HCEC 1CT (cell line): ENCODE measurements around the gene CXXC5.
"Not testable (repeated sequence)": the region's sequence is repeated elsewhere in the genome, so short reads cannot be mapped to it uniquely, and the experiment has no call there.

Source experiments
- DNase-seq: peaks from one replicate; pipeline ENCODE4 v3.0.0-alpha.2; 2017

Gene CXXC5

DNA sequence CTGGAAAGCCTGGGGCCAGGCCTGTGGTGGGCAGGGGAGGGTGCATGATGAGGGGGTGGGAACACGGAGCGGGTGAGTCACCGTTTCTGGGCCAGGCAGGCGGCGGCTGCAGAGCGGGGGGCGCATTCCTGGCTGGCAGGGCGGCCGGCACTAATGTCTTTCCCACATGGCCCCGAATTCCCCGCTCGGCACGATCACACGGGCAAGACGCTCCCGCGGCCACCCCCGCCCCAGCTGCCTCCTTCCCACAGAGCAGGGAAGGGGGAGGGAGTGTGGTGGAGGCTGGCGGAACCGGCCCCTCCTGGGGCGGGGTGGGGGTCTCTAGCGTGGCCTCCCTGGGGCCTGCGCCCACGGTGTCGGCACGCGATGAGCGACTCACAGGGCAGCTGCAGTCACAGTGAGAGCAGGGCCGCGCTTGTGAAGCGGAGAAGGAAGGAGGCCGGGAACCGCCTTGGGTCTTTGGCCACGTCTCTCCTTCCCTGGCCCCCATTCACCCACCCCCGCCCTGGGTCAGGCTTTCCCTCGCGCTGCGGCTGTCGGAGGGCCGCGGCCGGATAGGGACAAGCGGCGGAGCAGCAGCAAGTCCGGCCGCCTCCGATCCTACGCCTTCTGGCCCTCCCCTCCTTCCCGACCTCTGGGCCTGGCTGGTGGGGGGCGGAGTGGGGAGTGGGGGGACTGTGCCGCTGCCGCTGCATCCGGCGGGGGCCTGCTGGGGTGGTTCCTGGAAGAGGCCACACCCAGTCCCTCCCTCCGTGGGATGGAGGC is 48.9 kb downstream of the CXXC5 start:
- peak; percentile 51 for DNase-seq

DNA sequence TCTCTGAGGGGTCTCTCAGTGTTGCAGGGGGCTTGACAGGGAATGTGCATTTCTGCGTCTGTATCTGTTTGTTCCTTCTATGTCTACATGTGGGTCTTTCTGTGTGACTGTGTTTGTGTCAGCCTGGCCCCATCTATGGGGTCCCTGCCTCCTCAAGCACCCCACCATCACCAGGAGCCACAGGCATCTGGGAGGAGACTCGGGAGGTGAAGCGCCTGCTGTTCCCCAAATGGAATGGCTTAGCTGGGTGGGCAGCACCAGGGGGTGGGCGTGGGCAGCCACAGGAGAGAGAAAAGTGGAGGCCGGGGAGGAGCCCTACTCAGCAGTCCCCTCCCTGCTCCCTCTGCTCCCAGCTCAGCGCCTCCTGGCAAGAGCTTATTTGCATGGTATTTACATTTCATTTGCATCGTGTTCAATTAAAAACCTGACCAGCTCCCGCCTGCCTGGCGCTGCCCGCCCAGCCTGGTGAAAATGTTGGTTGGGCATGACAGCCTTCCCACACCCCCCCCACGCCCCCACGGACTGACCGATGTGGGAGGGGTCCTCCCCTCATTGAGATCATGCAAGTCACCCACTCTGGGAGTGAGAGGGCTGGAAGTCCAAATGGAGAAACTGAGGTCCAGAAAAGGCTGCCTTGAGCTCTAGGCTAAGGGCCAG is 50.5 kb downstream of the CXXC5 start:
- DNase-seq, result peak; percentile 40

DNA sequence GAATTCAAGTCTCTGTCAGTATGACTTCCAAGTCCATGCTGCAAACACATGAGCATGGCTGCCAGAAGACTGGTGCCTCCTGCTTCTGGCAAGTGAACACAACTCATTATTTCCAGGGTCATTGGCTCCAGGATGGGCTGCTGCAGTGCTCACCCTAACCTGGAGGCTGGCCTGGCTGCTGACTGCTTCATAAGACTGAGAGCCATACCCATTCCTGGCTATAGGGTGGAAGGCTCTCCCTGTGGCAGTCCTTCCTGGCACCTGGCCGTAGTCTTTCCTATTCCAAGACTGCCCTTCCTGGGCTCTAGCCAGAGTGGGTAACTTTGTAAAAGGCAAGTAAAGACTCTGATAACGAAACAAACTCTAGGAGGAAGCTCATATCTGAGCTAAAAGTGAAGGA is 51.2 kb downstream of the CXXC5 start:
- DNase-seq, result no peak

DNA sequence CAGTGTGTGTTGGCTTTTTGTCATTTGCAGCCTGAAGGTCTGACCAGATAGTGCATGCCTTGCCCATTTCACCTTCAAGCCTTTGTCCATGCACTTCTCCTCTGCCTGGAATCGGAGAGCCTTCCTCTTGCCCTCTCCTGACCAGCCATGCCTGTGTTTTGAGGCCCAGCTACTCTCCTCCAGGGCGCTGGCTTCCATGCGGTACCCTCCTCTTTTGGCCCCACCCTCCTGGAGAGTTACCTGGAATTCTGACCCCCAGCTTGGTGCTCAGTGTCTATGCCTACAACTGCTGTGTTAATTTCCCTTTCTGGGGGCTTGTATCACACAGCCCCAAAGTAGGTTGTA is 52.5 kb downstream of the CXXC5 start:
- no peak for DNase-seq

DNA sequence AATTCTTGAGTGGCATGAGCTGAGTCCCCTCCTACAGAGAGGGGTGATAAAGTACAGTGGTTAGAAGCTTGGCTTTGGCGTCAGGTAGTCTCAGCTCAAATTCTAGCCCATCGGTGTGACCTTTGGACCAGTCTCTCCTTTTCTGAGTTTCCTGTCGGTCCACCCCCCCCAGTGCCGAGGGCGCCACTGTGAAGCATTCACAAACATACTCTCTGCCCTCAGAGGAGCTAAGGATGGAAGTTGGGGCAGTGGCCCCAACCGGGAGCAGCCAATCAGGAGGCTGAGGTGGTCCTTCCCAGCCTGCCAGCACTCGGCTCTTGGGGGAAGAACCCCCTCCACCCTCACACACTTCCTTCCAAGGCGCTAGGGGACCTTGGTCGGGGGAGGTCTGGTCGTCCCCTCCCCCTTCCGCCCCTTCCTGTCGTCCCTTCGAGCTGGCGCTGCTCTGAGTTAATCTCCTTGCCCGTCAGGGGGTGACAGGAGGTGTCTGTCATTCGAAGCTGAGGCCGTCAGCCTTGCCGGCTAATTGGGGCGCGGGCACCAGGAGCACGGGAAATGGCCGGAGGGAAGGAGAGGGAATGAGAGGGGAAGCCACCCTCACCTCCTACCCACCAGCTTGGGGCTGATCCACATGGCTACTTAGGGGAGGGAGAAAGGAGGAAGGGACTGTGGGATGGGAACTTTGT is 53.0 kb downstream of the CXXC5 start:
- no peak for DNase-seq

DNA sequence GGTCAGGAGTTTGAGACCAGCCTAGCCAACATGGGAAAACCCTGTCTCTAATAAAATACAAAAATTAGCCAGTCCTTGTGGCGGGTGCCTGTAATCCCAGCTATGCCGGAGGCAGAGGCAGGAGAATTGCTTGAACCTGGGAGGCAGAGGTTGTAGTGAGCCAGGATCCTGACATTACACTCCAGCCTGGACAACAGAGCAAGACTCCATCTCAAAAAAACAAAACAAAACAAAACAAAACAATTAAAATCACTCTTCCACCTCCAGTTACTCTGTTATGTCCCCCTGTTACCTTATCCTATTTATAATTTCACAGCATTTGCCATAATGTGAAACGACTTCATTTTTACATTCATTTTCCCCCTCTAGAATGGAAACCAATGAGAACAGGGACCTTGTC is 54.4 kb downstream of the CXXC5 start:
- no peak for DNase-seq

DNA sequence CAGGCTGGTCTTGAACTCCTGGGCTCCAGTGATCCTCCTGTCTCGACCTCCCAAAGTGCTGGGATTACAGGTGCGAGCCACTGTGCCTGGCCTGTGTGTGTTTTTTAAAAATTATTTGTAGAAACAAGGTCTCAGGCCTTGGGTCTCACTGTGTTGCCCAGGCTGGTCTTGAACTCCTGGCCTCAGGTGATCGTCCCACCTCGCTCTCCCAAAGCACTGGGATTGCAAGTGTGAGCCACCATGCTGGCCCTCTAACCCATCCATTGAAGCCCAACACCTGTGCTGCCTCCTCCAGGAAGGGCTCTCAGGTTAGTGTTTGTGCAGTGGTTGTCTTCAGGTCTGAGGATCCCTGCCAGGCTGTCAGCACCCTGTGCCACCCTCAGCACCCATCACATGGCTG is 56.6 kb downstream of the CXXC5 start:
- no peak for DNase-seq

DNA sequence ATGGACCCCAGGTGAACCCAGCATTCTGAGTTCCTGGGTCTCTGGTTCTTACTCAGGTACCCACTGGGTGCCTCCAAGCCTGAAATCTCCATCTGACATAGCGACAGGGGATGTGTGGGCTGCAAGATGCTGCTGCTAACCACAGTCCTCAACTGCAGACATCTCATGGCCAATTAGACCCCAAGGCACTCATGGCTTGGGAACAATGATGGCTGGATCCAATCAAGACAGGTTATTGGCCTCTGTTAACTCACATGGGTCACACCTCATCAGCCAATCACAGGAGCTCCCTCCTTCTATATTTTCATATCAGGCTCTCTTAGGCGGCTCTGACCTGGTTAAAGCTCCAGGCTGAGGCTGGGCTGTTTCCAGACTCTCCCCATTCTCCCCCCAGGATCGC is 57.0 kb downstream of the CXXC5 start:
- no peak for DNase-seq

DNA sequence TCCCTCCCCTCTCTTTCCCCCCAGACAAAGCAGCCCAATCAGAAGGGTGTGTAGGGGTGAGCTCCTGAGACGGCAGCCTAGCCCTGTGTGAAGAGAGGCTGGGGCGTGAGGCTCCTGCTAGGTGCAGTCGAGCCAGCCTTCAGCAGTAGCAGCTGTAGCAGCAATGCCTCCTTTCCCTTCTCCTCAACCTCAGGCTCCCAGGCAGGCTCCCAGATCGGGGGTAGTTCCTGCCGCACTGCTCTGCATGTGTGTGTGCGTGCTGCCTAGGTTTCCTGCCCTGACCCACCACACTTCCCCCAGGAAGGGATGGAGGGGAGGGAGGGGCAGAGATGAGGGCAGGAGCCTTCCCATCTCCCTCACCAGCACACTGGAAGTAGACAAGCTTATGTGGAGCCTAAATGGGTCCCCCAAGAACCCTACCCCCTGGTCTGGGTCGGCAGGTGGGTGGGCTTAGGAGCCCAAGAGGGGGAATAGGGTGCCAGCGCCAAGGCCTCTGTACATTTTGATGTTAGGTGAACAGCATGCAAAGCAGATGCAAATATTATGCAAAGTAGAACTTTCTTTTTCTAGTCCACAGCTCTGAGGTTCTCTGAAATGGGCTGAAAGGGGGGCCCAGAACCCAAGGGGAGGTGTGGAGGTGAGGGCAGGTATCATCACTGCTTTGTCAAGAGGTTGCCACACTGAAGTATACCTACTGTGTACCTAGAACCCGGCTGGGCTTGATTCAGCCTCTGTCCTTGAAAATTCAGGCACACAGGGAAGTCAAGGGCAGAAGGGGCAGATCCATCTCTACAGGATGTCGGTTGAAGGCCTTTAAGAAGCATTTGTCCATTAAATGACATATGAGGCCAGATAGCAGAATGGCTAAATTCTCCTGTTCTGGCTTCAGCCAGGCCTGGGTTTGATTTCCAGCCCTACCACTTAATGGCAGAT is 57.8 kb downstream of the CXXC5 start:
- no peak for DNase-seq

DNA sequence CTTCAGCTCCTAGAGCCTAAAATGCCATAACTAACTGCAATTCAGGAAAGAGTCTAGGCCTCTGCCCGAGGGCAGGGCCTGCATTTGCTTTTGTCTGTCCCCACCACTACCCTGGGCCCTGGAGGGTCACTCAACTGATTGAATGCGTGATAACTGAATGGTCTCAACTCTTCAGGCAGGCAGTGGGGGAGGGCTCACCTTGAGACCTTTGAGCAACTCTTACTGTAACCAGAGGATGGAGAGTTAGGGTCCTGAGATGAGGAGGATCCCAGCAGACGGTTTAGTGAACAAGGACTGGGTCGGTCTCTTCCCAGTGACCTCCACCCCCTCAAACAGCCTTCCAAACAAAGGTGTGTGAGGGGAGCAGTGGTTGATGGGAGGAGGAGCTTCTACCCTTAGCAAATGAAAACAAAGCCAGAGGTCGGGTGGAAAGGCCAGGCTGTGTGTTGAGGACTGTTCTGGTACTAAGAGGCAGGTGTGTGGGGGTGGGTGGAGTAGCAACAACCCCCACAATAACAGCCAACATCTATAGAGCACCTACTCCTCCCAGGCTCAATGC is 59.4 kb downstream of the CXXC5 start:
- DNase-seq, result no peak

DNA sequence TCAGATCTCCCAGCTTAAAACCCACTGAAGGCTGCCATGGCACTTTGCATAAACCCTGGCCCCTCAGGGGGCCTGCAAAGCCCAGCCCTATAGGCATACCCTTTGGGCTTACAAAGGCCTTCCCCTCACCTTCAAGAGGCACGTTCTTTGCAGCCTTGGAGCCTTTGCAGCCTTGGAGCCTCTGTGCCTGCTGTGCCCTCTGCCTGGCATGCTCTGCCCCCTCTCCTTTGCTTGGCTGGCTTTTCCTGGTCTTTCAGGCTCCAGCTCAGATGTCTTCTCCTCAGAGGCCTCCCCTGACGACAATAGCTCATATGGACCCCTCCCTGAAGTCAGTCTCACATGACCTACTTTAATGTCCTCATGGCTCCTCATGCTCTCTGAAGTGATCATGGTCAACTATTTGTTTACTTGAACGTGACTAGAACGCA is 60.3 kb downstream of the CXXC5 start:
- no peak for DNase-seq

DNA sequence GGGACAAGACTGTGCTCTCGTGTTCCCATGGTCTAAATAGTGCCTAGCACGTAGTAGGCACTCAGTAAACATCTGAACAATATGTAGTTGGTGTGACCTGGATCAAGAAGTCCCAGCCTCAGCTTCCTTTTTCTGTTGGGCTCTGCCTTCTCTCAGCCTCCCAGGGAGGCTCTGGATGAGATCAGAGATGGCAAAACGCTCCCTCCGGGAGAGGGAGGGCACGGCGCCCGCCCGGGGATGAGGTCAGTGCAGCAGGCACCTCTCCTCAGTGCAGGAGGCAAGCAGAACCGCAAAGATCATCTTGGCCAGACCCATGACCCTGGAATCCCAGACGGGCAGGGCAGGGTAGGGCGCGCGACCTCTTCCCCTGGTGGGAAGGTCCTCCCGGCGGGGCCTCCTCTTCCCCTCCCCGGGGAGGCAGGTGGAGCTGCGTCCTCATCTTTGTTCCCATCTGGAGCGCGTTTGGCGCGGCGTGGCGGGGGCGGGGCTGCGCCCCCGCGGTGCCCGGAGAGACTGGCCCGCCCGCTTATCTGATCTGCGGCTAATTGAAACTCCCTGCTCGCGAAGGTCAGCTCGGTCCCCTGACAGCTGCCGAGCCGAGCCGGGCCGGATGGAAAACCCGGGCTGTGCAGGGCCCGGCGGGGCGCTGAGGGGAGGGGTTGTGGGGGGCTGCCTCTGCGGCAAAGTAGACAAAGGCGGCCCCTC is 60.9 kb downstream of the CXXC5 start:
- DNase-seq, result no peak

DNA sequence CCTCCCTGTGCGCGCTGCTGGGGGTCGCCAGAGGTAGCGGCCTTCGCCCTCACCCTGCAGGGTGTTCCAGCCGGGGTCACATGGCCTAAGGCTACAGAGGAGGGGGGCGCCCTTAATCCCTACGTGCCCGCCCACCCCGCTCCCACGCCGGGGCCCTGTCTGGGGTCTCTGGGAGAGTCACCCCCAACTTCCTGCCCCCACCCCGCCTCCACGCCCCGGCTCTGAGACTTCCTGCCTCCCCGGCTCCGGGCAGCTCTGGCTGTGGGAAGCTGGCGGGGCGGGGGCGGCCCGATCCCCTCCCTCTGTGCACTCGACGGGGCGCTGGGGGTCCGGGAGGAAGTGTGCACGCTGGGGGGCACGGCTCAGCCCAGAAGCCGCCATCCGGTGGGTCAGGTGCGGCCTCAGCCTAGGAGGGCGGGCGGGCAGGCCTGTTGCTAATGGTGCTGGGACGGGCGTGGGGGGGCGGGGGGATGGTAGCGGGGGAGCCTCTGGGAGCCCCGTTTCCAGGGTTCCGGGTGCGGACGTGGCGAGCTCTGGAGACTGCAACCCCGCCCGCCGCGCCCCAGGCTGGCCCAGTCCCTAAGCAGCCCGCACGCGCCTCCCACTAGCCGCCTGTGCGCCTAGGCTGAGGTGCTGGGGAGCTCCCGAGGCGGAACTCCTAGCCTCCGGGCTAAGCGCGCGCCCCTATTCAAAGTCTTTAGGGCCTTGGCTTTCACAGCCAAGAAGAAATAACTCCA is 61.6 kb downstream of the CXXC5 start:
- DNase-seq, result no peak

DNA sequence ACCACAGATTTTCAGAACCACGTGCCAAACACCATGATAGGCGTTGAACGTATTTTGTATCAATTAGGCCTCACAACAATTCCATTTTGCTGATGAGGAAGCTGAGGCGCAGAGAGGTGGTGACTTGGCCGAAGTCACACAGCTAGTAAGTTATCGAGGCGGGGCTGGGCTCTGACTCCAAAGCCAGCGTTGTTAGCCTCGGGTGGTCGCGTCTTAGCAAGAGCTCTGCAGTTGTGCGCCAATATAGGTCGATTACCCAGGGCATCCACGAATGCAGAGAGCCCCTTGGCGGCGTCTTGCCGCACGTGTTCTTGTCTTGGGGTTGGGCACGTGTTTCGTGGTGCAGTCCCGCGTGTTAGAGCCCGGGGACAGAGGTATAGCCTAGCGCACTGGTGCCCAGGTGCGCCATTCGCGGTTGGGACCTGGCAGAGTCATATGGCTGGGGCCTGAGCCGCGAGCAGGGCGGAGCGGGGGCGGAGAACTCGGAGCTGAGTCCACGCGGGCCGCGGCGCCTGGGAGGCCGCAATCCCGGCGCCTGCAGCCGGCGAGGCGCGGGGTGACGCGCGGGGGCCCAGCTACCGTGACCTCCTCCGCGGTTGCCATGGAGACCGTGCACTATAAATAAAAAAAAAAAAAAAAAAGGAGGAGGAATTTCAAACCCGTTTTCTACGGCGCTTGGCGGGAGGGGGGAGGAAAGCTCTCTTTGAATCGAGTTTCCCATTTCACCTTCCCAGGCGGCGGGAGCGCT is 62.3 kb downstream of the CXXC5 start:
- no peak for DNase-seq

DNA sequence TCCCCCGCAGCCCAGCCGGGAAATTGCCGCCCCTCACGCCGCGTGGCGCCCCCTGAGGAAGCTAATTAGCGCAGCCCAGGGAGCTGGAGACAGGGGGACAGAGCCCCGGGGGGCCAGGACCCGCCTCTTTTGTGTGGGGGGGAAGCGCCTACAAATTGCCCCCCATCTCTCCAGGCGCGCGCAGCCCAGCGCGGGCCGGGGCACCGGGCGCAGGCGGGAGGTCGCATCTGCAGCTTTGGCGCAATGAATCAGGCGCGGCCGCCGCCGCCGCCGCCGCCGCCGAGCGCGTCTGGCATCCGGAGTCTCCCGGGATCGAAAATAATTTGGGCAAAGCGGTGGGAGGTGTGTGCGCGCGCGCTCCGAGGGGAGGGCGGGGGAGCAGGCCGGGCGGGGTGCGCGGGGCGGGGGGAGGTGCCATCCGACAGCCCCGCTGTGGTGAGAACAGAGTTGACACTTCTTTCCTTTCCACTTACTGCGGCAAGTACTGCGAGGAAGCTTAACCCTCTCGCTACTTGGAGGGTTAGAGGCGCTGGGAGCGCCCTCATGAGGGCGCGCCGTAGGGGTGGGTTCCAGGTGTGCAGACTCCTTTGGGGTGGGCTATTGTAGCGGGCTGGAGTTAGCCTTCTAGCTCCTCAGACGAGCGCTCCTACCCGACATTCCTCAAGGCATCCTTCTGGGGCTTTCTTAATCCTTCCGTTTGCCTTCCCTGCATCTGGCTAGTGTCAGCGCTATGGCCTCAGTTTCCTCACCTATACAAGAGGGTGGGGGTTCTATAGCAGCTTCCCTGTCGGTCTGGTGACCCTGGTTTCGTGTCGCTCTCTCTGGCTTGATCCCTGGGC is 63.1 kb downstream of the CXXC5 start:
- no peak for DNase-seq

DNA sequence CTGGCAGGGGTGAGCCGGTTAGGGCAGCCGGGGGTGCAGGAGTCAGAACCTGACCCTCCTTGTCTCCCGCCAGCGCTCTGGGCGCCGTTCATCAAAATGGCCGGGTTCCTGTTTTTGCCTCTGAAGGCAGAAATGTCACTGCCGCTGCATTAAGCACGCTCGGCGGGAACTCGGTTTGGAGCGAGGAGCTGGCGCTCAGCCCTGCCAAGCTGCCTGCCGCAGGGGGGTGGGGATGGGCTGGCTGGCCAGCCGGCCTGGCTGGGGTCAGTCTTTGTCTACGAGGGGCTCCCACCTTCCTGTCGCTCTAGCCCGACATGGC is 63.7 kb downstream of the CXXC5 start:
- DNase-seq, result no peak

DNA sequence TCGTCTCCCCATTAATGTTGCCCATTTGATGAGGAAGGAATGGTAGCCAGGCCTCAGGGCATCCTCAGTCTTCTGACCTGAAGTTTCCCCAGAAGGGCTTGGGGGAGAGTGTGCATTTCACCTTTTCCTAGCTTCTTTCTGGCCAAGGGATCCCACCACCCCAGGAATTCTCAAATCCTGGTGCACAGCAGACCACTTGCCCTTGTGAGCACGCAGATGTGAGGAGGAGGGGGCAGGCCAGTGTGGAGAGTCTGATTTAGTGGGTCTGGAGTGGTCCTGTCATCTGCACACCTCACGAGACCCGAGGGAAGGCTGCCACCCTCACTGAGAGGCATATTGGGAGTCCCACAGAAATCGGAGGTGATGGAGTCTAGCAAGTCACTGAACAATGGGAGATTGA is 64.3 kb downstream of the CXXC5 start:
- DNase-seq, result no peak

DNA sequence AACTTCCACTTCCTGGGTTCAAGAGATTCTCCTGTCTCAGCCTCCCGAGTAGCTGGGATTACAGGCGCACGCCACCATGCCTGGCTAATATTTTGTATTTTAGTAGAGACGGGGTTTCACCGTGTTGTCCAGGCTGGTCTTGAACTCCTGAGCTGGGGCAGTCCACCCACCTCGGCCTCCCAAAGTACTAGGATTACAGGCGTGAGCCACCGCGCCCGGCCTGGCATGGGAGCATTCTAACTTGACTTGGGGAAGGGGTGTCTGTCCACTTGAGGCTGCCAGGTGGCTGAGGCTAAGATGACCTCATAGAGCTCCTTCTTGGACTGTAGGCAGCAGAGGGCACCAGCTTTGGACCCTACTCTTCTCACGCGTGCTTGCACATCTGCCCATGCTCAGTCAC is 65.7 kb downstream of the CXXC5 start:
- DNase-seq, result not testable (repeated sequence)

DNA sequence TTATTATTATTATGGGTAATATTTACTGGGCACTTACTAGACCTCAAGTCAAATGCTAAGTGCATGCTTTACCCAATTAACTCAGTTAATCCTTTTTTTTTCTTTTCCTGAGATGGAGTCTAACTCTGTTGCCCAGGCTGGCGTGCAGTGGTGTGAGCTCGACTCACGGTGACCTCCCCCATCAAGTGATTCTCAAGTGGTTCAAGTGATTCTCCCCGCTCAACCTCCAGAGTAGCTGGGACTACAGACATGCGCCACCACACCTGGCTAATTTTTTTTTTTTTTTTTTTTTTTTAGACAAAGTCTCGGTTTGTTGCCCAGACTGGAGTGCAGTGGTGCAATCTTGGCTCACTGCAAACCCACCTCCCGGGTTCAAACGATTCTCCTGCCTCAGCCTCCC is 69.1 kb downstream of the CXXC5 start:
- no peak for DNase-seq

DNA sequence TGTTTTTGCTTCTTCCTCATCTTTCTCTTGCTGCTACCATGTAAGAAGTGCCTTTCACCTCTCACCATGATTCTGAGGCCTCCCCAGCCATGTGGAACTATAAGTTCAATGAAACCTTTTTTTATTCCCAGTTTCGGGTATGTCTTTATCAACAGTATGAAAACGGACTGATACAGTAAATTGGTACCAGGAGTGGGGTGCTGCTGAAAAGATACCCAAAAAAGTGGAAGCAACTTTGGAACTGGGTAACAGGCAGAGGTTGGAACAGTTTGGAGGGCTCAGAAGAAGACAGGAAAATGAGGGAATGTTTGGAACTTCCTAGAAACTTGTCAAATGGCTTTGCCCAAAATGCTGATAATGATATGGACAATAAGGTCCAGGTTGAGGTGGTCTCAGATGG is 70.3 kb downstream of the CXXC5 start:
- DNase-seq, result not testable (repeated sequence)
